ENCODE results near the gene KCNJ9. TPM values are rescaled to one million over a fixed set of nuclear protein-coding genes. Genes with fewer than 3 reads are reported as not detected.

KCNJ9 gene
- total and polyA plus RNA-seq, 10 of the 15 experiments (the other 5 are each of a cell fraction or from before 2014, with no cell fraction given) = 0.12 TPM; not detected in 9

GRCh38 chr1:160056648-160057169 lies 24.6 kb upstream of the KCNJ9 start (continued):
- TF ChIP-seq CEBPB (IDR thresholded peaks at IDR 0.05; ENCODE audit: borderline replicate concordance in 1 of 2, low read depth in 2 of 2, low read length in 2 of 2) (no peak), RUNX3 (IDR thresholded peaks at IDR 0.05; ENCODE audit: low read length) (no peak), ZBTB40 (IDR thresholded peaks at IDR 0.05; ENCODE audit: borderline replicate concordance) (no peak), EGR1 (IDR thresholded peaks at IDR 0.05; ENCODE audit: borderline replicate concordance in 1 of 2, low read depth in 2 of 2, low read length in 2 of 2) (no peak), PML (IDR thresholded peaks at IDR 0.05; ENCODE audit: low read length) (no peak), SRF (IDR thresholded peaks at IDR 0.05; ENCODE audit: low read depth in 2 of 2, low read length in 2 of 2) (no peak)

GRCh38 chr1:160058087-160058486 lies 23.3 kb upstream of the KCNJ9 start:
- H3K4me1 ChIP-seq (ENCODE audit: control insufficient read depth, insufficient read depth, low read length) = no peaks in the 10 kb centered on the region
- in situ Hi-C loops (cut with MboI) (no loop called here), intact Hi-C loops (cut with micrococcal nuclease; ENCODE audit: unreplicated experiment) (no loop called here)
- TF ChIP-seq STAT1 (conservative IDR thresholded peaks at IDR 0.05) (no peak), RAD21 (IDR thresholded peaks at IDR 0.05; ENCODE audit: insufficient read depth, low read depth, low read length) (0 out of 2 replicates have a peak, but pooled peaks have one; percentile 3), CTCF (IDR thresholded peaks at IDR 0.05 in 2 of 3, conservative IDR thresholded peaks at IDR 0.05 in 1 of 3; ENCODE audit: control insufficient read depth in 2 of 3, extremely low read depth in 1 of 3, insufficient read depth in 1 of 3, low read depth in 3 of 3, low read length in 3 of 3) (peak; percentile 8 to 27 (median 21); a peak in 2 of 6 replicates)
- FAIRE-seq = no peak
- DNase-seq (ENCODE audit: low read depth, low spot score) = no peak
- H2AFZ ChIP-seq (ENCODE audit: control insufficient read depth, low read depth, low read length) = no peak overlapping the region
- no peaks in the 10 kb centered on the region for H4K20me1 ChIP-seq (ENCODE audit: control insufficient read depth, insufficient read depth)
- WGBS (ENCODE audit: insufficient coverage, insufficient replicate concordance, low lambda C conversion rate, missing lambda C conversion rate) = 0% methylated on average over 2 of the region's 2 CpGs
- H3K4me2 ChIP-seq (ENCODE audit: control insufficient read depth, insufficient read depth) = no peak overlapping the region
- ChIA-PET RAD21 (ENCODE audit: unreplicated experiment) (interaction anchor here (1.1 to 2.6 kb wide), 4 partner anchors 12 to 23 kb away, joined by 3 to 16 read pairs (median 4); partner anchors contain the start of gene KCNJ9), SMC1A (ENCODE audit: uncharacterized antibody, unreplicated experiment) (interaction anchor here (0.9 to 2.5 kb wide), 2 partner anchors 20 to 23 kb away, joined by 3 to 19 read pairs; partner anchors contain the start of gene KCNJ9), POLR2A (no interaction called here), CTCF (interaction anchor here (0.7 to 49.8 kb wide), 7 partner anchors 8 to 318 kb away, joined by 3 to 1035 read pairs (median 4); partner anchors contain the start of genes IGSF8, KCNJ10 and KCNJ9)
- no TSS peak for BruUV-seq (replicated peaks)
- no peaks in the 10 kb centered on the region for H3K9me3 ChIP-seq (replicated peaks; ENCODE audit: control insufficient read depth, insufficient read depth, low read length)
- no peak overlapping the region for H3K27ac ChIP-seq (ENCODE audit: control insufficient read depth, insufficient read depth)
- H3K27me3 ChIP-seq (replicated peaks in 1 of 2; ENCODE audit: control insufficient read depth in 2 of 2, insufficient read depth in 2 of 2, low read length in 1 of 2) = peaks cover 2 to 9% of the 10 kb centered on the region in 2 experiments
- H3K9ac ChIP-seq (ENCODE audit: control insufficient read depth, insufficient read depth, low read length) = no peak overlapping the region
- H3K79me2 ChIP-seq (ENCODE audit: control insufficient read depth, insufficient read depth, low read length) = no peaks in the 10 kb centered on the region
- ATAC-seq = no peak
- H3K36me3 ChIP-seq (ENCODE audit: control insufficient read depth in 2 of 2, insufficient read depth in 2 of 2, low read length in 1 of 2) = no peaks in the 10 kb centered on the region
- no peak overlapping the region for H3K4me3 ChIP-seq
